GM21737 (cell line): ENCODE measurements around the gene CFD.

Source experiments
- ATAC-seq: cut with Tn5 transposase; IDR thresholded peaks from one replicate; pipeline ENCODE4 v1.9.1; 2021; ENCODE audit warnings: mild to moderate bottlenecking, moderate library complexity; ENCODE audit not compliant: unreplicated experiment

Gene CFD

GRCh38 chr19:903266-903797 lies 43.9 kb downstream of the CFD start:
- ATAC-seq = no peak

- ATAC-seq = no peak
These were observed 45.1 kb downstream of the CFD start for GRCh38 chr19:904545-904944.

DNA sequence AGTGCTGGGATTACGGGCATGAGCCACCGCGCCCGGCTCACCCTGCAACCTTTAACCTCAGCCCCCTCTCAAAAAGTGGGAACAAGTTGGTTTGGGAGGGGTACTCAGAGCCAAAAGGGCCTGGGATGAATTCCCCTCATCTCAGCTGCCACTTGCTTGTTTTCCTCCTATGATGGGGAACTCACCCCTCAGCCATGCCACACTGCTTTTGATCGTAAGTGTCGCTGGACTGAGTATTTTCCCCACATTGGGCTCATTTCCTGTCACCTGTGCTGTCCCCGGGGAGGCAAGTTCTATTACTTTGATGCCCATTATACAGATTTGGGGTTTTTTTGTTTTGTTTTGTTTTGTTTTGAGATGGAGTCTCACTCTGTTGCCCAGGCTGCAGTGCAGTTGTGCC lies 47.0 kb downstream of the CFD start:
- ATAC-seq = no peak

- ATAC-seq = no peak
These were observed 47.9 kb downstream of the CFD start for GRCh38 chr19:907183-907853.

- ATAC-seq = no peak
These were observed 52.0 kb downstream of the CFD start for GRCh38 chr19:911197-912033.

DNA sequence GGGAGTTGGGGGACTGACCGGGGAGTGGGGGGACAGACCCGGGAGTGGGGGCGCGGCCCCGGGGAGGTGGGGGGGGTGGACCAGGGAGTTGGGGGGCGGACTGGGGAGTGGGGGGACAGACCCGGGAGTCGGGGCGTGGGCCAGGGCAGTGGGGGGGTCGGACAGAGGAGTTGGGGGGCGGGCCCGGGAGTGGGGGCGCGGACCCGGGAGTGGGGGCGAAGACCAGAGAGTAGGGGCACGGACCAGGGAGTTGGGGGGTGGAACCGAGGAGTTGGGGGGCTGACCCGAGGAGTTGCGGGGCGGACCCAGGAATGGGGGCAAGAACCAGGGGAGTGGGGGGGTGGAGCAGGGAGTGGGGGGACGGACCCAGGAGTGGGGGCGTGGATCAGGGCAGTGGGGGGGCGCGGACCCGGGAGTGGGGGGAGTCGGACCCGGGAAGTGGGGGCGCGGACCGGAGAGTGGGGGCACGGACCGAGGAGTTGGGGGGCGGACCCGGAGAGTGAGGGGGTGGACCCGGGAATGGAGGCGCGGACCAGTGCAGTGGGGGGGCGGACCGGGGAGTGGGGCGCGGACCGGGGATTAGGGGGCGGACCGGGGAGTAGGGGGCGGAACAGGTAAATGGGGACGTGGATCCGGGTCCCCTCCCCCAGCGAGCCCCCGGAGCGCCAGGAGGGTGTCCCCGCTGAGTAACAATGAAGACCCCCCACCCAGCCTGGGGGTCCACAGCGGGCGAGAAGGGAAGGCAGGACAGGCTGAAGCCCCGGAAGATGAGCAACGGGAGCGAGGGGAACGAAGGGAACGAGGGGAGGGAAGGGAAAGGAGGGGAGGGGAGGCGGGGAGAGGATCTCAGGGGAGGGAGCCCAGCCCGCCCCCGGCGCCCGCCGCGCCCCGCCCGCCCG lies 53.0 kb downstream of the CFD start:
- ATAC-seq = no peak
